Right cardiac atrium (tissue), 5 donors: ENCODE measurements around the gene IL31. TPM values are rescaled to one million over a fixed set of nuclear protein-coding genes. Genes with fewer than 3 reads are reported as not detected.
"Not testable (repeated sequence)": the region's sequence is repeated elsewhere in the genome, so short reads cannot be mapped to it uniquely, and the experiment has no call there.

ENCODE experiments used
- ATAC-seq, 2 donors: fragments of 200-7000 bp; cut with Tn5 transposase; one replicate each; pipeline versions ENCODE4 v1.8.0 to v1.9.1; 2020; ENCODE audit warnings: moderate library complexity in 2 of 2, mild to moderate bottlenecking in 1 of 2
- DNase-seq, 3 donors: peaks; one replicate each; pipeline ENCODE4 v3.0.0-alpha.2; 2020
- H3K27ac ChIP-seq: one replicate; pipeline ENCODE4 v1.5.1; 2013; ENCODE audit warnings: mild to moderate bottlenecking, low read length, control low read depth, moderate library complexity
- H3K27me3 ChIP-seq: one replicate; pipeline ENCODE4 v1.6.1; 2013; ENCODE audit not compliant: control insufficient read depth, insufficient read depth
- H3K4me1 ChIP-seq: one replicate; pipeline ENCODE4 v1.6.1; 2013; ENCODE audit warnings: low read length; ENCODE audit not compliant: control insufficient read depth, insufficient read depth
- H3K4me3 ChIP-seq: one replicate; pipeline ENCODE4 v1.5.1; 2013; ENCODE audit warnings: low read length, control low read depth
- H3K9me3 ChIP-seq: one replicate; pipeline ENCODE4 v1.6.1; 2013; ENCODE audit warnings: low read length; ENCODE audit not compliant: control insufficient read depth
- WGBS: extraction: QIAGEN DNeasy Blood & Tissue Kit; methylation state at CpG from one replicate; pipeline ENCODE4 v1.1.7; 2013; 5-methylcytosine and 5-hydroxymethylcytosine counted together
- intact Hi-C, 4 donors: fragments of 100-400 bp; cut with DNase I; formaldehyde crosslinking; loops; one replicate each; pipeline versions ENCODE4 v1.11.0 to v1.14.0; 2022 to 2023
- polyA plus RNA-seq: library from polyadenylated mRNA; stranded (reverse); fragments of 200-250 nt; gene quantifications from one replicate; pipeline ENCODE4 v1.2.3, GENCODE V29; 2013
- total RNA-seq, 4 donors: library from RNA; stranded (reverse); fragmentation: NEBNext Ultra II Directional; extraction: Animal tissue kit (Norgen Biotek cat#: 25700); gene quantifications; one replicate each; pipeline ENCODE4 v1.2.1, GENCODE V29; 2021
- donor health status: healthy with polysubstance abuse.
- donor health status: DM: no; HTN: yes; CAD: no.
- donor health status: DM: no; HTN: no; CAD: no.
- donor health status: DM: no; HTN: yes; CAD: no; lungs with severe emphysema.
- donor health status: DM: yes; HTN: yes; CAD: no.

The IL31 gene
- total and polyA plus RNA-seq, 5 donors, result not detected

- 65% methylated on average over 18 of the region's 18 CpGs for WGBS
- intact Hi-C loops, result no loop called here
- no peaks in the 10 kb centered on the region for H3K4me1 ChIP-seq
- no peaks in the 10 kb centered on the region for H3K9me3 ChIP-seq
- no peak overlapping the region for H3K27ac ChIP-seq
- ATAC-seq (peak; percentile 65 to 71), DNase-seq (peak; percentile 29 to 71 (median 64))
- no peak overlapping the region for H3K4me3 ChIP-seq
- no peaks in the 10 kb centered on the region for H3K27me3 ChIP-seq
These were observed 17.0 kb upstream of the IL31 start for GRCh38 chr12:122190842-122191668.

- ATAC-seq (peak in 1 of 2 donors; percentile 17), DNase-seq (no peak)
- intact Hi-C loops, result no loop called here
- WGBS, result 86% methylated on average over 34 of the region's 34 CpGs
- H3K27ac ChIP-seq, result no peak overlapping the region
- no peaks in the 10 kb centered on the region for H3K4me1 ChIP-seq
- no peaks in the 10 kb centered on the region for H3K9me3 ChIP-seq
- no peaks in the 10 kb centered on the region for H3K27me3 ChIP-seq
- no peak overlapping the region for H3K4me3 ChIP-seq
These were observed 15.8 kb upstream of the IL31 start for GRCh38 chr12:122189626-122190475.

GRCh38 chr12:122187466-122187865 lies 13.4 kb upstream of the IL31 start:
- no peak for DNase-seq
- 73% methylated on average over 12 of the region's 12 CpGs for WGBS
- Histone ChIP-seq H3K27me3 (no peaks in the 10 kb centered on the region), H3K27ac (no peak overlapping the region), H3K9me3 (no peaks in the 10 kb centered on the region), H3K4me3 (no peak overlapping the region), H3K4me1 (no peaks in the 10 kb centered on the region)
- intact Hi-C loops, result no loop called here
- ATAC-seq, result no peak

- no peaks in the 10 kb centered on the region for H3K27me3 ChIP-seq
- ATAC-seq, result no peak
- WGBS, result 84% methylated on average over 10 of the region's 10 CpGs
- H3K4me1 ChIP-seq, result no peaks in the 10 kb centered on the region
- H3K4me3 ChIP-seq, result no peak overlapping the region
- H3K9me3 ChIP-seq, result no peaks in the 10 kb centered on the region
- no peak overlapping the region for H3K27ac ChIP-seq
- intact Hi-C loops, result no loop called here
- DNase-seq, result no peak
These were observed 11.6 kb upstream of the IL31 start for GRCh38 chr12:122185494-122186082.

- no peaks in the 10 kb centered on the region for H3K4me1 ChIP-seq
- no peak overlapping the region for H3K4me3 ChIP-seq
- H3K27me3 ChIP-seq, result no peaks in the 10 kb centered on the region
- no peaks in the 10 kb centered on the region for H3K9me3 ChIP-seq
- no peak for DNase-seq
- 91% methylated on average over 7 of the region's 7 CpGs for WGBS
- intact Hi-C loops, result no loop called here
- no peak for ATAC-seq
- no peak overlapping the region for H3K27ac ChIP-seq
These were observed 11.1 kb upstream of the IL31 start for GRCh38 chr12:122185079-122185478.

GRCh38 chr12:122184517-122184916 lies 10.5 kb upstream of the IL31 start:
- no peak for DNase-seq
- no peak for ATAC-seq
- no peak overlapping the region for H3K4me3 ChIP-seq
- no peaks in the 10 kb centered on the region for H3K27me3 ChIP-seq
- no peaks in the 10 kb centered on the region for H3K9me3 ChIP-seq
- intact Hi-C loops, result no loop called here
- H3K27ac ChIP-seq, result no peak overlapping the region
- 79% methylated on average over 18 of the region's 18 CpGs for WGBS
- H3K4me1 ChIP-seq, result no peaks in the 10 kb centered on the region

- Histone ChIP-seq H3K4me1 (no peaks in the 10 kb centered on the region), H3K27ac (no peak overlapping the region), H3K27me3 (no peaks in the 10 kb centered on the region), H3K9me3 (no peaks in the 10 kb centered on the region), H3K4me3 (peak overlapping the region; percentile 68)
- WGBS, result 77% methylated on average over 10 of the region's 10 CpGs
- DNase-seq (no peak), ATAC-seq (peak; percentile 27 to 45)
- intact Hi-C loops, result no loop called here
These were observed 9.5 kb upstream of the IL31 start for GRCh38 chr12:122183588-122183940.

- H3K27me3 ChIP-seq, result no peaks in the 10 kb centered on the region
- intact Hi-C loops, result no loop called here
- no peaks in the 10 kb centered on the region for H3K9me3 ChIP-seq
- DNase-seq, result peak; percentile 42 to 78 (median 69)
- ATAC-seq, result peak; percentile 77 to 84
- H3K4me3 ChIP-seq, result peak within 1 kb of the TSS; percentile 68
- H3K27ac ChIP-seq, result no peak within 1 kb of the TSS
- H3K4me1 ChIP-seq, result no peaks in the 10 kb centered on the region
- 2% methylated on average over 63 of the region's 63 CpGs for WGBS
These were observed 9.0 kb upstream of the IL31 start, which contains the start of gene LRRC43 for GRCh38 chr12:122182887-122183587. Gene LRRC43 (plus strand): TSS chr12:122183123. CDS start chr12:122183145, 22 bp downstream.

- H3K9me3 ChIP-seq, H3K4me3 ChIP-seq, H3K27ac ChIP-seq, H3K4me1 ChIP-seq, H3K27me3 ChIP-seq, intact Hi-C loops, ATAC-seq, DNase-seq: not testable (repeated sequence)
- 87% methylated on average over 4 of the region's 4 CpGs for WGBS
These were observed 2.5 kb upstream of the IL31 start for GRCh38 chr12:122176473-122176872.

- Histone ChIP-seq H3K4me3 (no peak overlapping the region), H3K27me3 (no peaks in the 10 kb centered on the region), H3K9me3 (no peaks in the 10 kb centered on the region), H3K27ac (no peak overlapping the region), H3K4me1 (no peaks in the 10 kb centered on the region)
- WGBS, result 73% methylated on average over 17 of the region's 17 CpGs
- intact Hi-C loops, result no loop called here
- ATAC-seq (no peak), DNase-seq (no peak)
These were observed 1.6 kb downstream of the IL31 start for GRCh38 chr12:122172262-122172939.
